HCT116 (cell line): ENCODE results near the gene PSRC1. TPM values are rescaled to one million over a fixed set of nuclear protein-coding genes. Genes with fewer than 3 reads are reported as not detected.

Experiments used
- ATAC-seq: fragments of 200-7000 bp; cut with Tn5 transposase; 2 replicates; pipeline ENCODE4 v1.9.1; 2020; ENCODE audit warnings: mild to moderate bottlenecking, moderate library complexity
- BruUV-seq: library from RNA; stranded (reverse); fragments of 400-500 nt; replicated peaks from 2 replicates; lab custom pipeline; 2021; lab: Mats Ljungman, UMichigan
- CTCF ChIA-PET: fragments of 300-600 bp; sonication (Branson Sonifier 250); formaldehyde crosslinking; loops from one replicate; lab custom pipeline; 2021; ENCODE audit warnings: antibody characterized with exemption; lab: Charles Lee
- POLR2A ChIA-PET: fragments of 300-600, 350-600 bp; sonication (Branson Sonifier 250); formaldehyde crosslinking; loops from one replicate; lab custom pipeline; 2021; ENCODE audit warnings: antibody characterized with exemption; lab: Charles Lee
- RAD21 ChIA-PET, 2 experiments: fragments of 300-600 bp; sonication (Branson Sonifier 250); formaldehyde crosslinking; loops; one replicate each; lab custom pipeline; 2023; ENCODE audit warnings: low total read pairs in 2 of 2; ENCODE audit not compliant: uncharacterized antibody in 2 of 2, unreplicated experiment in 2 of 2, low non-redundant PET in 1 of 2; lab: Charles Lee
- DNase-seq: peaks from one replicate; pipeline ENCODE4 v3.0.0-alpha.2; 2010; ENCODE audit warnings: low read depth, low spot score
- H2AFZ ChIP-seq: fragments of 200-600 bp; shearing (Covaris generic), sonication (generic); 2 replicates; pipeline ENCODE4 v1.6.1; 2017; ENCODE audit warnings: low read depth, mixed run types, mixed read lengths, antibody characterized with exemption, low read length; ENCODE audit not compliant: poor library complexity, severe bottlenecking
- H3K27ac ChIP-seq: 2 replicates; pipeline ENCODE4 v1.5.1; 2012; ENCODE audit warnings: low read depth, low read length
- H3K27me3 ChIP-seq: fragments of 200-600 bp; sonication (generic); 2 replicates; pipeline ENCODE4 v1.6.1; 2016; ENCODE audit warnings: mixed run types, low read length, mixed read lengths; ENCODE audit not compliant: insufficient read depth
- H3K36me3 ChIP-seq, 2 experiments: fragments of 200-500 bp in 1 of 2; fragments of 200-600 bp in 1 of 2; sonication (Bioruptor generic) in 1 of 2; sonication (generic) in 1 of 2; 2 replicates each; pipeline versions ENCODE4 v1.5.1 to v1.6.1; 2014 to 2016; ENCODE audit warnings: low read length in 2 of 2, inconsistent platforms in 1 of 2, mixed read lengths in 1 of 2, mixed run types in 1 of 2; ENCODE audit not compliant: insufficient read depth in 2 of 2, control insufficient read depth in 1 of 2
- H3K4me1 ChIP-seq, 2 experiments: fragments of 200-600 bp in 1 of 2; sonication (generic) in 1 of 2; 2 replicates each; pipeline versions ENCODE4 v1.5.1 to v1.6.1; 2012 to 2017; ENCODE audit warnings: low read length in 2 of 2, inconsistent platforms in 1 of 2, mild to moderate bottlenecking in 1 of 2, mixed read lengths in 1 of 2, mixed run types in 1 of 2, moderate library complexity in 1 of 2; ENCODE audit not compliant: insufficient read depth in 2 of 2, control insufficient read depth in 1 of 2
- H3K4me2 ChIP-seq: fragments of 200-600 bp; sonication (generic); 2 replicates; pipeline ENCODE4 v1.6.1; 2017; ENCODE audit warnings: mixed run types, low read length, mixed read lengths
- H3K4me3 ChIP-seq, 2 experiments: fragments of 200-600 bp in 1 of 2; sonication (generic) in 1 of 2; replicated peaks in 1 of 2; 2 replicates each; pipeline ENCODE4 v1.5.1; 2011 to 2016; ENCODE audit warnings: low read length in 2 of 2, control low read depth in 1 of 2, low read depth in 1 of 2, mild to moderate bottlenecking in 1 of 2, mixed read lengths in 1 of 2, mixed run types in 1 of 2
- H3K79me2 ChIP-seq: fragments of 200-600 bp; sonication (generic); 2 replicates; pipeline ENCODE4 v1.6.1; 2017; ENCODE audit warnings: mild to moderate bottlenecking, mixed run types, low read length, moderate library complexity, mixed read lengths; ENCODE audit not compliant: insufficient read depth
- H3K9ac ChIP-seq: fragments of 200-600 bp; sonication (generic); 2 replicates; pipeline ENCODE4 v1.6.1; 2016; ENCODE audit warnings: low read length, mixed read lengths
- H3K9me2 ChIP-seq: fragments of 200-600 bp; sonication (generic), shearing (Covaris generic); 2 replicates; pipeline ENCODE4 v1.6.1; 2017; ENCODE audit warnings: mixed run types, mild to moderate bottlenecking, moderate library complexity; ENCODE audit not compliant: insufficient read depth
- H3K9me3 ChIP-seq, 2 experiments: fragments of 200-500 bp in 1 of 2; fragments of 200-600 bp in 1 of 2; sonication (Bioruptor generic) in 1 of 2; sonication (generic) in 1 of 2; 2 replicates each; pipeline ENCODE4 v1.6.1; 2014 to 2017; ENCODE audit warnings: low read length in 2 of 2, mixed read lengths in 2 of 2, inconsistent platforms in 1 of 2, low read depth in 1 of 2, mild to moderate bottlenecking in 1 of 2, mixed run types in 1 of 2, moderate library complexity in 1 of 2; ENCODE audit not compliant: control insufficient read depth in 1 of 2, insufficient read depth in 1 of 2
- H4K20me1 ChIP-seq: fragments of 200-600 bp; sonication (generic), shearing (Covaris generic); 2 replicates; pipeline ENCODE4 v1.6.1; 2017; ENCODE audit warnings: mixed run types, mild to moderate bottlenecking, moderate library complexity; ENCODE audit not compliant: insufficient read depth
- CEBPB ChIP-seq: IDR thresholded peaks from 2 replicates; pipeline ENCODE4 v1.6.1; 2012; ENCODE audit warnings: low read depth
- ELF1 ChIP-seq: IDR thresholded peaks from 2 replicates; pipeline ENCODE4 v1.6.1; 2012; ENCODE audit warnings: low read depth, borderline replicate concordance
- EZH2 ChIP-seq: fragments of 200-600 bp; sonication (generic); IDR thresholded peaks from 2 replicates; pipeline ENCODE4 v1.6.1; 2017; ENCODE audit warnings: antibody characterized with exemption, mixed run types
- MAX ChIP-seq: IDR thresholded peaks from 2 replicates; pipeline ENCODE4 v1.6.1; 2012
- POLR2A ChIP-seq: IDR thresholded peaks from 2 replicates; pipeline ENCODE4 v1.7.0; 2011; ENCODE audit warnings: borderline replicate concordance; ENCODE audit not compliant: insufficient read depth, insufficient read length; ENCODE audit errors: extremely low read depth
- SIN3A ChIP-seq: IDR thresholded peaks from 2 replicates; pipeline ENCODE4 v1.6.1; 2012; ENCODE audit warnings: low read depth
- ZFX ChIP-seq: fragments of 450-650 bp; IDR thresholded peaks from 2 replicates; pipeline ENCODE4 v1.6.1; 2017
- ZNF274 ChIP-seq: fragments of 200-500 bp; sonication (Bioruptor generic); IDR thresholded peaks from 2 replicates; pipeline ENCODE4 v1.6.1; 2014; ENCODE audit warnings: mild to moderate bottlenecking, low read depth, low read length, inconsistent platforms
- intact Hi-C: fragments of 100-400 bp; cut with micrococcal nuclease; formaldehyde crosslinking; loops from 2 replicates; pipeline ENCODE4 v1.10.0; 2022
- total RNA-seq: library from RNA; stranded (reverse); gene quantifications from one replicate; pipeline ENCODE4 v1.2.1, GENCODE V29; 2021; ENCODE audit not compliant: unreplicated experiment

Gene PSRC1
- total RNA-seq, 1 experiment from 2014 or later, result 44.8 TPM

- intact Hi-C loops, result loop anchor here (2.0 kb wide), 2 partner anchors 123 to 257 kb away; no protein-coding TSS in a partner anchor
- ChIA-PET RAD21 (no interaction called here), CTCF (interaction anchor here (0.7 to 5.0 kb wide), 3 partner anchors 124 to 257 kb away, joined by 4 to 95 read pairs (median 8); partner anchors contain the start of gene SORT1), POLR2A (no interaction called here)
- H3K4me2 ChIP-seq, result peak overlapping the region; percentile 63
- H2AFZ ChIP-seq, result no peak overlapping the region
- H3K79me2 ChIP-seq, result no peaks in the 10 kb centered on the region
- DNase-seq (no peak), ATAC-seq (no peak)
- H3K36me3 ChIP-seq, result peaks cover 6 to 15% of the 10 kb centered on the region in 2 experiments; a peak in 3 of 4 replicates
- H3K9me2 ChIP-seq, result no peaks in the 10 kb centered on the region
- H3K9ac ChIP-seq, result 0 out of 2 replicates have a peak overlapping the region, but pooled peaks have one; percentile 8
- BruUV-seq, result no TSS peak
- peaks cover 35 to 47% of the 10 kb centered on the region in 2 experiments for H3K4me1 ChIP-seq
- H3K27ac ChIP-seq, result peak overlapping the region; percentile 43
- H3K27me3 ChIP-seq, result no peaks in the 10 kb centered on the region
- no peaks in the 10 kb centered on the region for H4K20me1 ChIP-seq
- no peak overlapping the region for H3K4me3 ChIP-seq
- no peaks in the 10 kb centered on the region for H3K9me3 ChIP-seq
- TF ChIP-seq POLR2A (no peak), MAX (no peak), ZFX (no peak), EZH2 (no peak), CEBPB (no peak), SIN3A (no peak), ELF1 (no peak), ZNF274 (no peak)
These were observed 7.1 kb downstream of the PSRC1 start for GRCh38 chr1:109275706-109276345.
